Measurements from ENCODE around the gene GUCA2B.

The GUCA2B gene

GRCh38 chr1:42192106-42192505 lies 38.9 kb downstream of the GUCA2B start:
- no peak for DNase-seq

- no peak for DNase-seq
These were observed 42.6 kb downstream of the GUCA2B start for GRCh38 chr1:42195841-42196240.

- DNase-seq = no peak
These were observed 45.0 kb downstream of the GUCA2B start for GRCh38 chr1:42198251-42198650.

DNA sequence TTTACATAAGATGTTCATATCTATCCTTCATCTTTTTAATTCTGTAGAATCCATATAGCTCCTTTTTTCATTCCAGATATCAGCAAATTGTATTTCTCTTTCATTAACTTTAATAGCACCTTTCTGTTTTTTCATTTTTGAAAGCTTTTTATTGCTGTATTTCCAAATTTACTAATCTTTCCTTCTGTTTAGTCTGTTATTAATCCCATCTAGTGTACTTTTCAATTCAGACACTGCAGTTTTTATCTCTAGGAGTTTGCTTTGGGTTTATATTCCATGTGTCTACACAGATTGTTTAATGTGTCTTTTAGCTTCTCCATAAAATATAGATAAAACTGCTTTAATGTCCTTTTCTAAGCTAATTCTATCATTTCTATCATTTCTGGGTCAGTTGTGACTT lies 48.8 kb downstream of the GUCA2B start:
- DNase-seq = no peak
